ENCODE results near the gene SLC44A3.

Gene SLC44A3

DNA sequence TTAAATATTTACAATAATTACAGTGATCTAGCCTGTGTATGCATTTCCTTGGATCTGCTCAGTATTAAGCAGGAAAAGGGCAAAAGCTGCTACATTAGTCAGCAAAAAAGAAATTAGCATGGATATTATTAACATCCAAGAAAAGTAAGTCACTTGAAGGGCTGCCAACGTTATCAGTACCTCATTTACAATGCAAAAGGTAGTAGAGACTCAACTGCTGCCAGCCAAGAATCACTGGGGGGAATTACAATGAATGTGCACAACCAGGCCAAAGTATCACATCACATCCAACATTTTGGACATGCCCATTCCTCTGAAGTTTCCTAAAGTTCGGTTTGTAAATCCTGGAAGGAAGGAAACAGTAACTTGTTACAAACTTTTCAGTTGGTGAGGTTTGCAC lies 104.8 kb downstream of the SLC44A3 start:
- intact Hi-C loops (cut with micrococcal nuclease) = no loop called here
- Mint-ChIP-seq H3K9me3 (no peaks in the 10 kb centered on the region), H3K27me3 (peaks cover 76% of the 10 kb centered on the region), H3K4me1 (ENCODE audit: low read depth) (peaks cover 15% of the 10 kb centered on the region), H3K27ac (no peak overlapping the region), H3K36me3 (ENCODE audit: low read depth) (no peaks in the 10 kb centered on the region), H3K4me3 (no peak overlapping the region)

DNA sequence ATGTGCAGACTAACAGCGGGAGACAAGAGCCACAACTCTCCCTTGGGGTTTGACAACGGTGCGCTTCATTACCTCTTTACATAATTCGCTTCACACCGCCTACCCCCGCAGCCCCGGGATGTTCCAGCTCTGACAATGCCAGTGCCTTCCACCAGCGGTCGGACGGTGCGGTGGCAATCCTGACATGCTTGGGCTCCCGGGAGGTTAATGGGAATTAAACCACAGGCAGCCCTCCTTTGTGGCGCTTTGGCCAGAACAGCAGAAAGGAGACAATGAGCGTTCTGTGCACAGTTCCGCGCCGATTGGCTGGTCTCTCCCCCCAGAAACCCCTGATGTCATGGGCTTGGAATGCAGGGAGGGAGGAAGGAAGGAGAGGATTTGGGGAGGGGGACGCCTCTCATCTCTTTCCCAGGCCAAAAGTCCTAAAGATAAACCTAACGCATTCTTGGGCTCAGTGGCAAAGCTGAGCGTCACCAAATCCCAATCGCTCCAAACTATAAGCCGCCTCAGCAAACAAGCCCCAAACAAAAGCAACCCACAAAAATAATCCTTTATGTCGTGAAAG lies 105.5 kb downstream of the SLC44A3 start:
- Mint-ChIP-seq H3K4me1 (ENCODE audit: low read depth) (peaks cover 15% of the 10 kb centered on the region), H3K36me3 (ENCODE audit: low read depth) (no peaks in the 10 kb centered on the region), H3K4me3 (peak overlapping the region; percentile 55), H3K9me3 (no peaks in the 10 kb centered on the region), H3K27me3 (peaks cover 77% of the 10 kb centered on the region), H3K27ac (no peak overlapping the region)
- intact Hi-C loops (cut with micrococcal nuclease) = no loop called here

DNA sequence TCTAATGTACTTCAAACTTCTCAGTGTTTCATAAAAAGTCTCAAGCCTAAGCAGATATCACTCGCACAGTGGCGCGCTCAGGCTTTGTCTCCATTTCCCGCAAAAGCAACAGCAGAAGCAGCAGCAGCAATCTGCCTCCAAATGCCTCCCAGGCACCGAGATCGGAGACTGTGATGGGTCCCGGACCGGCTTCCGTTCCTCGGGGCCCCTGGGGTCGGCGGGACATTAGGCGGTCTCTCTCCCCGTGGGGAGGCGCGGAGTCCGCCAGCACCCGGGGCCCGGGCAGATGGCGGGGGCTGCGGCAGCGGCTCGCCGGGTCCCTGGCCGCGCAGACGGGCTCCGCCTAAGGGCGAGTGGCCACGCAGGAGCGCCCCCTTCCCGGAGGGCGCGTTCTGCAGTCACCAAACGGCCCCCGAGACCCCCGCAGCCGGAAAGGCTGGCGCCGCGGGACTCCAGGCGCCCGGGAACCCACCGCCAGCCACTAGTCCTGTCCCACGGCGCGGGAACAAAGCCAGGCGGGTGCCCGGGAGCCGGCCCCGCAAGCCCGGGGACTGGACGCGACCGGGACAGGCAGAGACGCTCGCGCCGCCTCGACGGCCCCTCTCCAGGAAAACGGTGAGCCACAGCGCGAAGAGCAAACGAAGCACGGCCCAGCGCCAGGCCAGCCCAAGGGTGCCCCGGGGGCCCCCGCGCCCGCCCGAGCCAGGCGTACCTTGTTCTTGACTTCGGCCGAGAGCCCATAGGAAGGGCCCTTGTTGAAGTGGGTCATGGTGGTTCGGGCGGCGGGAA lies 106.2 kb downstream of the SLC44A3 start:
- Mint-ChIP-seq H3K27ac (no peak overlapping the region), H3K4me3 (peak overlapping the region; percentile 55), H3K9me3 (no peaks in the 10 kb centered on the region), H3K27me3 (peaks cover 74% of the 10 kb centered on the region), H3K4me1 (ENCODE audit: low read depth) (peaks cover 15% of the 10 kb centered on the region), H3K36me3 (ENCODE audit: low read depth) (no peaks in the 10 kb centered on the region)
- intact Hi-C loops (cut with micrococcal nuclease) = no loop called here

DNA sequence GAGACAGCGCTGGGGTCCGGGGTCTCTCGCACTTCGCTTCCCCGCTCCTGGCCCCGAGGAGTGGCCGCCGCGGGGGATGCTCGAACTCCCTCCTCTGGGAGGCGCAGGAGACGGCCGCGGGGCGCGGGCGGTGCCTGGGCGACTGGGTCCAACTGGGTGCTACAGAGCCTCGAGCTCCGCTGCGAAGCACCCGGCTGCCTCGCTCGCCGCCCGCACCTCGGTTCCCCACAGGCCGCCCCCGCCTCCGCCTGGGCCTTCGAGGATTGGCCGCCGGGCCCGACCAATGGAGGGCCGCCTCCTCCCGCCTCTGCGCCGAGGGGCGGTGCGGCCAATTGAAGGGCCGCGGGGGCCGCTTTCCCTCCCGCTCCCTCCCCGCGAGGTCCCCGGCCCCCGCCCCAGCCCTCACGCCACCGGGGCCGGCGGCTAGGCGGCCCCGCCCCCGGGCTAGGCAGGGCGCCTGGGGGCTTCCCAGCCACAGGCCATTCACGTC lies 106.8 kb downstream of the SLC44A3 start, which contains the start of gene CNN3:
TSS of gene CNN3 (minus strand) at position 196 of the 490 bp plus-strand sequence. CDS start 216 bp downstream, outside the sequence.
- Mint-ChIP-seq H3K4me3 (peak within 1 kb of the TSS; percentile 65), H3K9me3 (no peaks in the 10 kb centered on the region), H3K27me3 (peaks cover 73% of the 10 kb centered on the region), H3K4me1 (ENCODE audit: low read depth) (peaks cover 15% of the 10 kb centered on the region), H3K36me3 (ENCODE audit: low read depth) (no peaks in the 10 kb centered on the region), H3K27ac (no peak within 1 kb of the TSS)
- intact Hi-C loops (cut with micrococcal nuclease) = no loop called here

DNA sequence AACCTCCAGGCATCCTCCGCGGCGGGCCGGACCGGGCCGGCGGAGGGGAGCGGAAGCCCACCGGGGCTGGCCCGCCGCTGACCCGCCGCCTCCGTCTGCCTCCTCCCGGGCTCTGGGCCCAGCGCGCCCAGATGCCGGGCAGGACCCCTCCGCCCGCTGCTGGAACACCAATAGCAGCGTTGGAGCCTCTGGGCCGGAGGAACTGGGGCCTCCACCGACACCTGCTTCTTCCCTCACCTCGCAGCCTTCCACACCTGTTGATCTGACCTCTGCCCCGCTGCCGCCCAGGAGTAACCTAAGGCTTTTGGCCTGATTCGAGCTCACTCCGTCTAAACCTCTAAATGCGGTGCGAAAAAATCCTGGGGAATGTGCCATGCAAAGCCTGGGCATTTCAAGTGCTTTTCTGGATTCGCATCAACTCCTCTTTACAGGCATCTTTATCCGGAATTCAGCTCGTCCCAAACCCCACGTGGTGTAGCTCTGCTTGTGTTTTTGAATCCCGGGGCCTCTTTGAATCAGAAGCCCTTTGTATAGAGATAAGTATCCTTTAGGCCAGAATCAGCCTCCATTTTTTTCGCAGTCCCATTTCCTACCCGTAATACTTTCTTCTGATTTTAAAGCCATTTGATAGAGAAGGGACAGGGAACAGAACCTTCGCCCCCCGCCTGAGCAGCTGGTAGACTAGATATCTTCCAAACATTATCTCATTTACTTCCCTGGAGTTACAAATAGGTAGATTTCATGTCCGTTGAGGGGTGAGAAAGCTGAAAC lies 107.4 kb downstream of the SLC44A3 start:
- Mint-ChIP-seq H3K27me3 (peaks cover 71% of the 10 kb centered on the region), H3K27ac (no peak overlapping the region), H3K36me3 (ENCODE audit: low read depth) (no peaks in the 10 kb centered on the region), H3K9me3 (no peaks in the 10 kb centered on the region), H3K4me1 (ENCODE audit: low read depth) (peaks cover 15% of the 10 kb centered on the region), H3K4me3 (peak overlapping the region; percentile 65)
- intact Hi-C loops (cut with micrococcal nuclease) = no loop called here

DNA sequence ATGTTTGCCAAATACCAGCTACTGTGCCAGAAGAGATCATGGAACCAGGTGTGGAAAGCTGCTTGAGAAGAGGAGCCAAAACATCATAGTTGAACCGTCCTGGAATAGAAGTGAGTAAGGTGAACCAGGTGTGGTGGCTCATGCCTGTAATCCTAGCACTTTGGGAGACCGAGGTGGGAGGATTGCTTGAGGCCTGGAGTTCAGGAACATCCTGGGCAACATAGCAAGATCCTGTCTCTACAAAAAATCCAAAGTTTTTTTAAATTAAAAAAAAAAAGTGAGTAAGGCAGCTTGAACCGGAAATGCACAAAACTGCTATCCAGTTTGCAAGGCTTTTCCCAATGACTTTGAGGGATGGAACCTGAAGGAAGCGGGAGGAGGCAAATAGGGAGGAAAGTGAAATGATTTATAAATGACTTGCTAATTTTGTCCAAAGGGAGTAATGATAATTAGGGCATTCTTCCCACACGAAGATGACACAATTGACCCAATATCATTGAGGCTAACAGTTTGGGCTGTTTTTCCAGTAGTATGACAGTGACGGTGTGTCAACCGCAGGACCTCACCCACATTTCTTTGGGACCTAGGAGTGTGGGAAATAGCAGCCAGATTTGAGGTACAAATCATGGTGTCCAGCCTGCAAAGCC lies 108.3 kb downstream of the SLC44A3 start:
- intact Hi-C loops (cut with micrococcal nuclease) = no loop called here
- Mint-ChIP-seq H3K27me3 (peaks cover 64% of the 10 kb centered on the region), H3K9me3 (no peaks in the 10 kb centered on the region), H3K4me3 (no peak overlapping the region), H3K36me3 (ENCODE audit: low read depth) (no peaks in the 10 kb centered on the region), H3K4me1 (ENCODE audit: low read depth) (peaks cover 15% of the 10 kb centered on the region), H3K27ac (no peak overlapping the region)

DNA sequence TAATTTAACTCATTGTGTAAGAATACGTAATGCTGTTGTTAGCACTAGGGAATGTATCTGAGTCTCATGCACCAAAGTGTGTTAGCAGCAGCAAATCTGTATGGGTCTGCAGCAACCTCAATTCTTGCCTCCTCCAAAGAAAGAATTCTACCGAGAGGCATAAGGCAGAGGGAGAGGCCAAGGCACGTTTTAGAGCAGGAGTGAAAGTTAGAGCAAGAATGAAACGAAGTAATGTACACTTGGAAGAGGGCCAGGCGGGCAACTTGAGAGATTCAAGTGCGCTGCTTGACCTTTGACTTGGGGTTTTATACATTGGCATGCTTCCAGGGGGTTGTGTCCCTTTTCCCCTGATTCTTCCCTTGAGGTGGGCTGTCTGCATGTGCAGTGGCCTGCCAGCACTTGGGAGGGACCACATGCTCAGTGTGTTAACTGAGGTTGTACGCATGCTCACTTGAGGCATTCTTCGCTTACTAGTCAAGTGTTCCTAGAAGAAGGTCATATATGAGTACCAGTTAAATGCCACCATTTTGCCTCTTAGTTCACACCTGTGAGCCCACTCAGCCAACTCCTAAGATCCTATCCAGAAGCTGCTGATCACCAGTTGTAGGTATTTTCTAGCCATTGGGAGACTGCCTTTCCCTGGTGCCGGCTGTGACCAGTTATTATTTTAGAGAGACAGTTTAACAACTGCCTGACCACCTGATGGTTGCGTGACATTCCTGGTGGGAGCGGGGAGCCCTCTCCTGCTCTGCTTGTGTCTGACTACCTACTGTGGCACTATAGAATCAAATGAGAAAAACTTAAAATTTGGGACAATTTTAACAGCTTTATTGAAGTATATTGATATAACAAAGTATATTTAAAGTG lies 109.4 kb downstream of the SLC44A3 start:
- peaks cover 52% of the 10 kb centered on the region for H3K27me3 Mint-ChIP-seq
- intact Hi-C loops (cut with micrococcal nuclease) = no loop called here

DNA sequence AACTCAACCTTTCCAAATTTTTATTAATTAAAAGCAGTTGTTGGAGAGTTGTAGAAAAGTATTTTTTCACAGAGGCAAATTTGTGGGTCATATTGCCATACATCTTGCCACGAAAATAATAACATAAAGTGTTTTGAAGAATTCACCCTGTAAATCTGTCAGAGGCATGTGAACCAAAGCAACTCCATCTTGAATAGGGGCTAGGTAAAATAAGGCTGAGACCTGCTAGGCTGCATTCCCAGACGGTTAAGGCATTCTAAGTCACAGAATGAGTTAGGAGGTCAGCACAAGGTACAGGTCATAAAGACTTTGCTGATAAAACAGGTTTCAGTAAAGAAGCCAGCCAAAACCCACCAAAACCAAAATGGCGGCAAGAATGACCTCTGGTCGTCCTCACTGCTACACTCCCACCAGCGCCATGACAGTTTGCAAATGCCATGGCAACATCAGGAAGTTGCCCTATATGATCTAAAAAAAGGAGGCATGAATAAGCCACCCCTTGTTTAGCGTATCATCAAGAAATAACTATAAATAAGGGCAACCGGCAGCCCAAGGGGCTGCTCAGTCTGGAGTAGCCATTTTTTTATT lies 111.2 kb downstream of the SLC44A3 start:
- no peaks in the 10 kb centered on the region for H3K9me3 Mint-ChIP-seq
- intact Hi-C loops (cut with micrococcal nuclease) = no loop called here
- no peak overlapping the region for H3K4me3 Mint-ChIP-seq
- peaks cover 5% of the 10 kb centered on the region for H3K4me1 Mint-ChIP-seq (ENCODE audit: low read depth)
- no peaks in the 10 kb centered on the region for H3K36me3 Mint-ChIP-seq (ENCODE audit: low read depth)
- H3K27ac Mint-ChIP-seq = no peak overlapping the region
- peaks cover 40% of the 10 kb centered on the region for H3K27me3 Mint-ChIP-seq

More for the DNA sequence above, 109.4 kb downstream of the SLC44A3 start:
- H3K9me3 Mint-ChIP-seq = no peaks in the 10 kb centered on the region
- H3K27ac Mint-ChIP-seq = no peak overlapping the region
- H3K4me1 Mint-ChIP-seq (ENCODE audit: low read depth) = peaks cover 15% of the 10 kb centered on the region
- no peaks in the 10 kb centered on the region for H3K36me3 Mint-ChIP-seq (ENCODE audit: low read depth)
- H3K4me3 Mint-ChIP-seq = no peak overlapping the region

DNA sequence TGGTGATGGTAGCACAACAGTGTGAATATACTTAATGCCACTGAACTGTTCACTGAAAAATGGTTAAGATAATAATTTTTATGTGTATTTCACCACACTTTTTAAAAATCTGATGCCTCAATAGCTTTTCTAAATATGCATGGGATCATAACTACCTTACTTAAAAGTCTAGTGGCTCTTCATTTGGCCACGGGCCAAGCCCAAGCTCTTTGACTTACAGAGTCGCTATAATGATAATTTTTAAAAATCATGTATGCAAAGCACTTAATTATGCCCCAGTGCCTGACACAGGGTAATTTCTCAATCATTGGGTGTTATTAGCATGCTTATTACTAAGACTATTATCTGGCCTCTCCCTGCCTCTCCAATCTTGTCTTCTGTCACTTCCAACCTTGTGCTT lies 114.4 kb downstream of the SLC44A3 start:
- H3K36me3 Mint-ChIP-seq (ENCODE audit: low read depth) = no peaks in the 10 kb centered on the region
- no peaks in the 10 kb centered on the region for H3K4me1 Mint-ChIP-seq (ENCODE audit: low read depth)
- no peaks in the 10 kb centered on the region for H3K9me3 Mint-ChIP-seq
- H3K27ac Mint-ChIP-seq = no peak overlapping the region
- no peak overlapping the region for H3K4me3 Mint-ChIP-seq
- peaks cover 15% of the 10 kb centered on the region for H3K27me3 Mint-ChIP-seq
- intact Hi-C loops (cut with micrococcal nuclease) = no loop called here

DNA sequence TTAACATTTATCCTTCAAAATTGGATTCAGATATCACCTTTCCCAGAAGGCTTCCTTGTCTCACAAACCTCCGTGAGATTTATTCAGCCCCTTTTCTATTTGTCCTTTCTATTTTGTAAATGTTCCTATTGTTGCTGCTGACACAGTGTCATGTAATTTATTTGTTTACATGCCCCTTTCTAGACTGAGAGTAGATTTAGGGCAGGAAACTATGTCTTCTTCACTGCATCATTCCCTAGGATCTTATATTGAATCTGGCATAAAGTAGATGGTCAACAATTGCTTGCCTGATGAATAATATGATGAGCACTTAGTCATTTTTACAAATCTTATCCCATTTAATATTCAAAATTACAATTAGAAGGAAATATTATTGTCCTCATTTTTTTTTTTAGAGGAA lies 114.9 kb downstream of the SLC44A3 start:
- Mint-ChIP-seq H3K4me1 (ENCODE audit: low read depth) (no peaks in the 10 kb centered on the region), H3K27ac (no peak overlapping the region), H3K36me3 (ENCODE audit: low read depth) (no peaks in the 10 kb centered on the region), H3K4me3 (no peak overlapping the region), H3K27me3 (peaks cover 11% of the 10 kb centered on the region), H3K9me3 (no peaks in the 10 kb centered on the region)
- intact Hi-C loops (cut with micrococcal nuclease) = no loop called here

DNA sequence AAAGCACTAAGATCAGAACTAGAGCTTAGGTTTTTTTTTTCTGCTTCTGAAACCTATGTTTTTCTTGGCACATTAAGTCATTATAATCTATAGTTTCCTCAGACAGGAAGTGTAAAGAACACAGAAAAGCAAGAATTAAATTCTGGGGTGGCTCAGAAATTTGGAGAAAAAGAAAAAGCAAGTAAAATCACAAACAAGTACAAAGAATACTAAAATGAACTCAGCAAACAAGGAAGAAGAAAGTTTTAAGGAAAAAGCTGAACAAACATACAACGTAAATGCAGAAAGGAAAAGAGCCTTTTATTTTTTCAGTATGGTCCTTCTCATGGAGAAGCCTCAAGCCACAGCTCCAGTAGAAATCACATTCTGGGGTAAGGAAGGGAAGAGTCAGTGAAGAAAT lies 115.3 kb downstream of the SLC44A3 start:
- Mint-ChIP-seq H3K9me3 (no peaks in the 10 kb centered on the region), H3K27me3 (peaks cover 9% of the 10 kb centered on the region), H3K4me3 (no peak overlapping the region), H3K4me1 (ENCODE audit: low read depth) (no peaks in the 10 kb centered on the region), H3K36me3 (ENCODE audit: low read depth) (no peaks in the 10 kb centered on the region), H3K27ac (no peak overlapping the region)
- intact Hi-C loops (cut with micrococcal nuclease) = no loop called here

DNA sequence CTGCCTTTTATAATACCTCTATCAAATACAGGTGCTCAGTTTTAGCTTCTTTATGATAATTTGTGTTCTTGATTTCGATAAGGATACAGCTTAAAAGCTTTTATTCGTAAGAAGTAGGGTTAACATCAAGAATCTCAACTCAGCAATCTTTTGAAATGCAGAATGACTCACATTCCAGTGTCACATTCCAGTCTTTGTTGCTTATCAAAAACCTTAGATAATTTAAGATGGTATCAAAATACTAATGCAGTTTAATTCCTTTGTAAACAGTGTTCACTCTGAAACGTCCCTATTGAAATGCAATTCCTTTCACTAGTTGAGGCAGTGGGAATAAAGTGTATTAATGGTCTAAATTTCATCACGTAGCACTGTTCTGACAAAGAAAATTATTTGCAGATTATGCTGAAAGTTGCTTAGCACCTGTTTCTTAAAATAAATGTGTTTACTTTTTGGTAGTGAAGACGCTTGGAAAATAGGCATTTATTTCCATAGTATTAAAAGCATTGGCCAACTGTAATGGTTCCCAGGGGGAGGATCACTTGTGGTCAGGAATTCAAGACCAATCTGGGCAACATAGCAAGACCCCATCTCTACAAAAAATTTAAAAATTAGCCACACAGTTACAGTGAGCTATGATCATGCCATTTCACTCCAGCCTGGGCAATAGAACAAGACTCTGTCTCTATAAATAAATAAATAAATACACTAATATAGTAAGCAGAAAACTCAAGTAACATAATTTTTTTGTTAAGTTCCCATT lies 116.9 kb downstream of the SLC44A3 start:
- no peaks in the 10 kb centered on the region for H3K9me3 Mint-ChIP-seq
- intact Hi-C loops (cut with micrococcal nuclease) = no loop called here

More for the DNA sequence above, 116.9 kb downstream of the SLC44A3 start:
- H3K27ac Mint-ChIP-seq = no peak overlapping the region
- peaks cover 7% of the 10 kb centered on the region for H3K27me3 Mint-ChIP-seq
- no peaks in the 10 kb centered on the region for H3K36me3 Mint-ChIP-seq (ENCODE audit: low read depth)
- H3K4me1 Mint-ChIP-seq (ENCODE audit: low read depth) = no peaks in the 10 kb centered on the region
- no peak overlapping the region for H3K4me3 Mint-ChIP-seq

Measured in dendritic cell treated with granulocyte-macrophage colony-stimulating factor and Interleukin-4, amounts not matched to agents 40 ng/mL and 50 ng/mL, for 4 days (primary cell).